ENCODE results near the gene ATP5ME.

DNA sequence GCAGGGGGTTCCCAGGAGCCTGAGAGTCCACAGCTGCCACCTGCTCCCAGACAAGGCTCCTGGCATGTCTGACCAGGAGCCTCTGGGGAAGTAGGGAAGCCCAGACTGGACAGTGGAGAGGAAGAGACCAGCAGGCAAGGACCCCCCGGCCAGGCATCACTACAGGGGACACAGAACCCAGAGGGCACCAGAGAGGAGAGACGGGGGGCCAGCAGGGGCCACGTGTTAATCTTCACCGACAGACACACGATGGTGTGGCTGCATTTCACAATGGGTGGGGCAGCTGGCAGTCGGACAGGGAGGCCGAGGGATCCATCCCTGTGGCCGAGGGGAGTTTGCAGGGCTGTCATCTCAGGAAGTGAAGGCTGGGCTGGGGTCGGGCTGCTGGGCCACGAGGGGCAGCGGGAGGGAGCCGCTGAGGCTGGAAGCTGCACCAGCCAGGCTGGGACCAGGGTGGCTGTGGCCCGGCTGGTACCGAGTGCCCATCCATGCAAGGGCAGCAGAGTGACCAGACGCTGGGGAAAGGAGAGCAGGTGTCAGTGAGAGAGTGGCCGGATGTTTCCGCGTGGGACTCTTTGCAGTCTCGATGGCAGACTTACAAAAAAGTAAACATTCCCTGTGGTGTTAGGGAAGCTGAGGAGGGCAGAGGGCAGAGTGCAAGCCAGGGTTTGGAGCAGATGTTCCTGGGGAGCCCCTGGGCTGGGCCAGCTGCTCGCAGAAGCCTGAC lies 44.0 kb downstream of the ATP5ME start:
- TF ChIP-seq, protein P1, sequence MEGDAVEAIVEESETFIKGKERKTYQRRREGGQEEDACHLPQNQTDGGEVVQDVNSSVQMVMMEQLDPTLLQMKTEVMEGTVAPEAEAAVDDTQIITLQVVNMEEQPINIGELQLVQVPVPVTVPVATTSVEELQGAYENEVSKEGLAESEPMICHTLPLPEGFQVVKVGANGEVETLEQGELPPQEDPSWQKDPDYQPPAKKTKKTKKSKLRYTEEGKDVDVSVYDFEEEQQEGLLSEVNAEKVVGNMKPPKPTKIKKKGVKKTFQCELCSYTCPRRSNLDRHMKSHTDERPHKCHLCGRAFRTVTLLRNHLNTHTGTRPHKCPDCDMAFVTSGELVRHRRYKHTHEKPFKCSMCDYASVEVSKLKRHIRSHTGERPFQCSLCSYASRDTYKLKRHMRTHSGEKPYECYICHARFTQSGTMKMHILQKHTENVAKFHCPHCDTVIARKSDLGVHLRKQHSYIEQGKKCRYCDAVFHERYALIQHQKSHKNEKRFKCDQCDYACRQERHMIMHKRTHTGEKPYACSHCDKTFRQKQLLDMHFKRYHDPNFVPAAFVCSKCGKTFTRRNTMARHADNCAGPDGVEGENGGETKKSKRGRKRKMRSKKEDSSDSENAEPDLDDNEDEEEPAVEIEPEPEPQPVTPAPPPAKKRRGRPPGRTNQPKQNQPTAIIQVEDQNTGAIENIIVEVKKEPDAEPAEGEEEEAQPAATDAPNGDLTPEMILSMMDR (IDR thresholded peaks at IDR 0.05; ENCODE audit: insufficient read depth, low read length, poor library complexity, severe bottlenecking) = no peak
- TF ChIP-seq EZH2phosphoT487 (conservative IDR thresholded peaks at IDR 0.05; ENCODE audit: low read length) = no peak

All from SU-DHL-6 (cell line).